IPS-18c (cell line): Measurements from ENCODE around the gene DDAH2.

Experiments used
- H3K4me3 ChIP-seq: 2 replicates; pipeline ENCODE4 v1.7.0; 2013; ENCODE audit warnings: low read depth, mild to moderate bottlenecking, low read length, moderate library complexity; ENCODE audit not compliant: insufficient read depth
- H3K9me3 ChIP-seq: one replicate; pipeline ENCODE4 v1.6.1; 2013; ENCODE audit warnings: mild to moderate bottlenecking, low read length, moderate library complexity; ENCODE audit not compliant: control insufficient read depth, insufficient read depth

The DDAH2 gene

DNA sequence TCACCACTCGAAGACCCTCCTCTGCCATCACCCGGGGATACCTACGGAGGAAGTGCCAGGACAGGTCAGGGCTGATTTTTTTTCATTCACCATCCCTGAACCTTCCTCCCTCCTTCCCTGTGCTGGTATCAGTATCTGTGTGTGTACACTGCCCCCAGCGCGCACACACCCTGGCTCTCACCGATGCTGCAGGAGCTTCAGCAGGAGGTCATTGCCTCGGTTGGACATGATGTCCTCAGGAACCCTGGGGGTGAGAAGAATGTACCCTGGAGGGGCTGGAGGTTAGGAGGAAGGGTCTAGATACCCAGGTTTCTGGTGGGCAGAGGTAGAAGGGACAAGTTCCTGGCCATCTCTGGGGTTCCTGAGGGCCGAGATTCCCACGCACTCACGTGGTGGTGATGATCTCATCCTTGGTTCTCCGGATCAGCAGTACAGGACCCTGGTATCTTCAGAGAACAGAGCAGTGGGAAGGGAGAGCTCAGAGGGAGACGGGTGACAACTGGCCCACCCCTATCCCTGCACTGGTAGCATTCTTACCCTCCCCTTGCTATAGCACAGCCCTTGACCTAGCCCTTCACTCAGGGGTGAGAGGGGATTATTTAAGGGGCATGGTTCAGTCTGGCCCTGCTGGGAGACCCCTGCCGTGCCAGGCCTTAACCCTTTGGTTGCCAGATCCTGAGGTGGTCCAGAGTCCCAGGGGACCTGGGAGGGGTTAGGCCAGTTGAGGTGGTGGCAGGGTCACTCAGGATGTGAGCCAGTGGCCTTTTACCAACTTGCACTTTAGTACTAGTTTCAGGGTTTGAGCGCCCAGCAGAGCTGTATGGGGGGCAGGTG is 41.0 kb downstream of the DDAH2 start:
- no peak overlapping the region for H3K4me3 ChIP-seq
- H3K9me3 ChIP-seq = peaks cover 4% of the 10 kb centered on the region

DNA sequence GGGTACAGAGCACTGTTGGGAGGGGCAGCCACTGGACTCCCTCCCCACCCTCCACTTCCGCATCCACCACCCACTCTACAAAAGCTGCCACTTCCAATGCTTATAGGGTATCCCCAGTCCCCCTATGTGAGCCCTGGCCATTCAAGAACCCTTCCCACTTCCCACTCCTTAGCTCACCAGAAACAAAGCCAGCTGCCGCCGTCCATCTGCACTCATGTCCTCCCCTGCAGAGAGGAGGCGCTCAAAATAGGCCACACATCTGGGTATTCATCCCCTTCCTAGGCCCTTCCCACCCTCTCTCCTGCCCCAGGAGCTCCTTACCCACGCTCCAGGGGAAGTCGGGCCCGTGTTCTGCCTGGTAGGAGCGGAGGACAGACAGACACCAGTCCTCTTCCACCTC is 41.8 kb downstream of the DDAH2 start:
- no peak overlapping the region for H3K4me3 ChIP-seq
- H3K9me3 ChIP-seq = peaks cover 4% of the 10 kb centered on the region

DNA sequence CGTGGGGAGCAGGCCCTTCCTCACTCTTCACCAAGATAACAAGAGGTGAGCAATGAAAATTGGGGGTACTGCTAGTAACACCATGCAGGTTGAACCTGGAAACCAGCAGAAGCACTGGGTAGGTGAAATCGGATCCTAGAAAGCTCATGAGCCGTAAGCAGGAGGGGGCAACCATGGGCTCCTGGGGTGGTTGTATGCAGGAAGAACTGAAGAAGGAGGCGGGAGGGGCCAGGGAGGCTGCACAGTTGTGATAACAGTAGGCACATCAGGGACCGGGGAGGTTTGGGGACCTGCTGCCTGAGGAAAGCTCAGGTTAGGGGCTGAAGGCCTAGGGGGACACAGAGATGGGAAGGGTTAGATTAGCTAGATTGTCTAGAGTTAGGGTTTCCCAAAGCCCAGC is 42.6 kb downstream of the DDAH2 start:
- Histone ChIP-seq H3K4me3 (no peak overlapping the region), H3K9me3 (peaks cover 4% of the 10 kb centered on the region)

DNA sequence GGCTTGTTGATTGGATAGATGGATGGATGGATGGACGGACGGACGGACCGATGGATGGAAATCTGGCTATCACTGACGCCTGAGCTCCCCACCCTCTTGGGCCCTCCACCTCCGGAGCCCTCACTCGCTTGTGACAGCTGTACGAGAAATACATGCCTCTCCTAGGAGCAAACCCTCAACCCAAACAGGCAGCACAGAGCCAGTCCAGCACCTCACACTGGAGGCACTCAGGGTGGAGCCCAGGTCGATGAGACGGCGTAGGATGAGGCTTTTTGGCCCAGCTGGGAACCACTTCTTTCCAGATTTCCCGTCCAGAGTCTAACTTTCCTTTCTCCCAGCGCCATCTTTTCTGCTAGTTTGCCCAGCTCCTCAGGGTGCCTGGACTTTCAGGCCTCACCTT is 45.5 kb downstream of the DDAH2 start:
- peak overlapping the region; percentile 52; the same call in 1 of the 2 replicates for H3K4me3 ChIP-seq
- H3K9me3 ChIP-seq = no peaks in the 10 kb centered on the region

DNA sequence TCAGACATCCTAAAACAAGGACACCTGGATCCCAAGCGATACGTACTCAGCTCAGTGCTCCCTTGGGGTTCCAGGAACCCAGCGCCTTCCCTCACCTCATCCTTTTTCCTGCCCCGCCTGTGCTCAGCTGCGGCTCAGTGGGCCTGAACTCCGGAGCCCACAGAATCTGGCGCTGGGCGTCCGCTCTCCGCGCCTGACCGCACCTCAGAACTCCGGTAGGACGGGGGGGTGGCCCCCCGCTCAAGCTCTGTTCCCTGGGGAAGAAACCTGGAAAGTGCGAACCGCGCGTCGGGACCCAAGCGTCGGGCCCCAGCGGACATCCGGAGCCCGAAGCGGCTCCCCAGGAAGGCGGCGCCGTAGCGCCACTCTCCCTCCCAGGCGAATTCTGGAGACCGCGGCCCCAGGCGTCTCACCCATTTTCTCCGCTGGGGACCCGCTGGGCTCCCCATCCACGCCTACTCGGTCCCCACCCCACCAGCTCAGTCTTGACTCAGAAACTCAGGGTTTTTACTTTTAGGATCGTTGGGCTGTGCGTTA is 47.9 kb downstream of the DDAH2 start:
- H3K9me3 ChIP-seq = peaks cover 4% of the 10 kb centered on the region
- H3K4me3 ChIP-seq = peak overlapping the region; percentile 50

DNA sequence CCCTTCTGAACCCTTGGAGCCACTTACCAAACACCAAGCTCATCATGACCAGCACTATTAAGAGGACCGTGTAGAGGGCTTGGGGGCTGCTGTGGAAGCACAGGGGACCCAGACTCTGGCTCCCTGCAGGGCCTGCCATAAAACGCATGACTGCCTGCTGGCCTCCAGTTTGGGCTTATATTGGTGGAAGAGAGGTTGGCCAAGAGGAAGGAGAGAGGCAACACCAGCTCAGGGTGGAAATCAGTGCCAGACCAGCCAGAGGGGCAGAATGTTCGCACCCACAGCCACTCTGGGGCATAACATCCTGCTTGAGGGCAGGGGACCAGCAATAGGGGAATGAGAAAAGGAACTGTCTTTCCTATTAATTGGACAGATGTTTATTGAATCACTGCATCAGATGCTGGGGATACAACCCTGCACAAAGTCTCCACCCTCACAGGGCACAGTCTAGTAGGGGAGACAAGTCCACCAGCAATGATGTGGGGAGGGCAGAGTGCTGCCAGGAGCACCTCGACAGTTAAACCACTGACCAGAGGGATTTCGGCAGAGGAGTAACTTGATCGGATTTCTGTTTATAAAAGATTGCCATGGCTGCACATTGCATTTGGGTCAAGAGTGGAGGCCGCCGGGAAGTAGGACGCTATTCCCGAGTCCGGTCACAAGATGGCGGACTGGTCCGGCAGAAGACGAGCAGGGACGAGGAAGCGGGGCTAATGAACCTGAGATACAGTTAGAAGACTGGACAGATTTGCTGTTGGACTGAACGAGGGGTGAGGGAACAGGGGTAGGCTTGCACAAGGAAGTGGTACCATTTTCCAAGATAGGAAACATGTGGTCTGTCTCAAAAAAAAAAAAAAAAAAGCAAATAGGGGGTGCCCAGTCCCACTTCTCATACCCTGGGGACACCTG is 48.6 kb downstream of the DDAH2 start, which contains the start of gene LY6G5C:
Gene LY6G5C (minus strand): TSS at position 842 of the 909 bp plus-strand sequence. CDS start 694 bp downstream, at position 148.
- Histone ChIP-seq H3K9me3 (peaks cover 4% of the 10 kb centered on the region), H3K4me3 (peak within 1 kb of the TSS; percentile 50)

DNA sequence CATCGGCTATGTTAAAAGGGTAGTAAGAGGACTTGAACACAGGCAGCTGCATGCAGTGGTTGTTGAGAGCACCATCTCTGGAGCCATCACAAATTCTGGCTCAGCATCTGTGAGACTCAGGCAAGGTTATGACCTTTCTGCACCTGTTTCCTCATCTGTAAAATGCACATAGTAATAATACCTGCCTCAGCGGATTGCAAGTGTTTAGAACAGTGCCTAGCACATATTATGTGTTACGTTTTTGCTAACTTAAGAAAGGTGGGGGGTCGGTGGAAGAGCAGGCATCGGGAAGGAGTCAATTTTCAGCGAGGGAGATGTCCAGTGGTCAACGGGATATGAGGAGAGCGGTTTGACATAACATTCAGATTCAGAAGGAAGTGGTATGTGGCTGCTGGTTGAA is 51.1 kb downstream of the DDAH2 start:
- no peak overlapping the region for H3K4me3 ChIP-seq
- peaks cover 4% of the 10 kb centered on the region for H3K9me3 ChIP-seq
